ENCODE results near the gene HLA-DMA.
A peak's percentile ranks its signal among the peaks of the same experiment; 100 is the strongest.

Gene HLA-DMA

DNA sequence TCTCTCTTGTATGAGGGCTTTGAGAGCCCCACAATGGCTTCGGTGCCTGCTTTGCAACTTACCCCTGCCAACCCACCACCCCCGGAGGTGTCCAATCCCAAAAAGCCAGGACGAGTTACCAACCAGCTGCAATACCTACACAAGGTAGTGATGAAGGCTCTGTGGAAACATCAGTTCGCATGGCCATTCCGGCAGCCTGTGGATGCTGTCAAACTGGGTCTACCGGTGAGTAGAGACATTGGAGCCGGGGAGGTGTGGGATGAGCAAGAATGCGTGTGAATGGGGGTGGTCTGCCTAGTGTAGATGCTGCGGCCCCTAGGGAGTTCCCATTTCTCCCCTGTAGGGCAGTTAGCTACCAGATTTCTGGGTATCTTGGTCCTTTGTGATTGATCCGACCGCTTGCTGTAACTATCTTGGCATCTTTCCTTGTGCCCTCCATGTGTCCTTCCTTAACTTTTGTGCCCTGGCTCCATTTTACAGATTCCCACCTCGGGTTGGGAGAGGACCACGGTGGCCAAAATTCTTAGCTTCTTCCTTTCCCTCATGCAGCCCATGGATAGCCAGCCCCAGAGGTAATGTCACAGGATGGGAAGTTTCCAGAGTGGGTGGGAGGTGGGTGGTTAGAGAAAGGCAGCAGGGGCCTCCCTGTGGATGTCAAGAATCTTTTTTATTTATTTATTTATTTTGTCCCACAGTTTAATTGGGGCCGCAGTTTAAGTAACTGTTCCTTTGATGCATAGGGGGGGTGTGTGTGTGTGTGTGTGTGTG lies 21.8 kb upstream of the HLA-DMA start:
- DNase-seq = no peak

DNA sequence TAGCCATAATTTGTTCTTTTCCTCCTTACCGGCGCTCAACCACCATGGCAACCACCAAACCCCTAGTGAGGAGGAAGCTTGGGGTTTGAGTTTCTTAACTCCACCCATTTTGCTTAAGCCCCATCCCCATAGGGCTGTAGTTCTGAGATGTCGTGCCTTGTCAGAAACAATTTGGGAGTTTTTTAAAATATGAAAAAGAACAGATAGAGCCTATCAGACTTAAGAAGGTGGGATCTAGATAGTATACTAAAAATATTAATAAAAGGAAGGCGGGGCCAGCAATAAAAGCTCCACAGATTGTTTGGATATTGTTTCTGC lies 21.1 kb upstream of the HLA-DMA start:
- DNase-seq = no peak

DNA sequence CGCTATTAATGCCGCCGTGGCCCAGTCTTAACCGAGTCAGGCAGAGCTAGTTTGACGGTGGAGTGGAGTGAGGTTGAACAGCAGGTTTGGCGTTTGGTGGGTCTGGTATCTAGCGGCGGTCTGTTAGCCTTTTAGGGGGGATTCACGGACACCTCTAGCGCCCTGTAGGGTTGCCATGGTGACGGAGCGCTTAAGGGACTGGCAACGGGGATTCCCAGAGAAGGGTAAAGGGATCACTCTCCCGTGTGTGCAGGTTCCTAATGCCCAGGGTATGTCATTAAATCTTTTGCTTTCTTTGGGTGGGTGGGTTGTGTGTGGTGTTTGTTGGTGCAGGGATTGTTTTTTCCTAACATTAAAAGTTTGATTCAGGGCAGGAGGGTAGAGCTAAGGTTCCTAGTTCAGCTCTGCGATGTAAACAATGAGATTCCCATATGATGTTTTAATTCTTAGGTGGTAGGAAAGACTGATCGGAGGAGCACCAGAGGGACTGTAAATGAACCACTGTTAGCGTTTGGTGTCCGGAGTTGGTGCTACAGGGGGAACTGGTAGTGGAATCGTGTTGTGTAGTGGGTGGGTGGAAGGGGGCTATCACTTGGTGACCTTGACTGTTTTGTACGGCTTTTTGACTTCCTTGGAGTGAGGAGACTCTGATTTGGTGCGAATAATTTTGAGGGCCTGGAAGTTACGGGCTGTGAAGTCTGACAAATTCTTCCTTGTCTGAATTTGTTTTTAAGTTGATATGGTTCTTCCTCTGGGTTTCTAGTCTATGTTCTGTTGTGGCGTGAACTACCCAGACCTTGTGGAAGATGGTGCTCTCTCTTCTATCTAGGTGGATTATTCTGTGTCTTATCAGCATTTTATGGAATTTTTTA lies 20.5 kb upstream of the HLA-DMA start:
- no peak for DNase-seq

GRCh38 chr6:32972353-32973143 lies 19.7 kb upstream of the HLA-DMA start:
- DNase-seq = no peak

DNA sequence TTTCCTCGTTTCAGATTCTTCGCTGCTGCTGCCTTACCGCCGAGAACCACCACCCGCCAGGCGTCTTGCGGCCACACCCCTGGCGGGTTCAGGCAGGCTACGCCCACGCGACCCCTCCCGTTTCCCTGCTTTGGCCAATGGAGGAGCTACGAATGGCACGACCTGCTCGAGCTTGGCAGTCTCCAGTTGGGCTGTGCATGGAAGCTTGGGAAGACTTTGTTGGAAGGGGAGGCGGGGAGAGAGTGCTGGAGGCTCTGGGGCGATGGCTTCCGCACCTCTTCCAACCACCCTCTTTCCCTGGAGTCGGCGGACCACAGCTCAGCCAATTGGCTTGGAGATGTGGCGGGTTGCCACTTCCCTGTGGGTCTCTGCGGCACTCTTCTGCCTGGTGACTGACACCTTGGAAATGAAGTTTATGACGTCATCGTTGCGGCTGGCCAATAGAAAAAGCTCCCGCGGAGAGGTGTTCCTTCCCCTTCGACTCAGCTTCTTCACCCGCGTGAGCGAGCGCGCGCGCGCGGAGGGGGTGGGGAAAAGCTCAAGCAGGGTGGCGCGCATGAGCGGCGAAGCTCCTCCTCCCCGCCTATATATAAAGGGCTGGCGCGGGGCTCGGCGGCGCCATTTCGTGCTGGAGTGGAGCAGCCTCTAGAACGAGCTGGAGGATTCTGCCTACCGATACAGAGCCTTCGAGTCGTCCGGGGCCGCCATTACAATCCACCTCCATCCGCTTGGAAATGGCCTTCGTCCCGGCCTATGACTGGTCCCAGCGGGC lies 18.9 kb upstream of the HLA-DMA start:
- peak; percentile 98 for DNase-seq

- DNase-seq = no peak
These were observed 18.3 kb upstream of the HLA-DMA start for GRCh38 chr6:32971242-32971580.

DNA sequence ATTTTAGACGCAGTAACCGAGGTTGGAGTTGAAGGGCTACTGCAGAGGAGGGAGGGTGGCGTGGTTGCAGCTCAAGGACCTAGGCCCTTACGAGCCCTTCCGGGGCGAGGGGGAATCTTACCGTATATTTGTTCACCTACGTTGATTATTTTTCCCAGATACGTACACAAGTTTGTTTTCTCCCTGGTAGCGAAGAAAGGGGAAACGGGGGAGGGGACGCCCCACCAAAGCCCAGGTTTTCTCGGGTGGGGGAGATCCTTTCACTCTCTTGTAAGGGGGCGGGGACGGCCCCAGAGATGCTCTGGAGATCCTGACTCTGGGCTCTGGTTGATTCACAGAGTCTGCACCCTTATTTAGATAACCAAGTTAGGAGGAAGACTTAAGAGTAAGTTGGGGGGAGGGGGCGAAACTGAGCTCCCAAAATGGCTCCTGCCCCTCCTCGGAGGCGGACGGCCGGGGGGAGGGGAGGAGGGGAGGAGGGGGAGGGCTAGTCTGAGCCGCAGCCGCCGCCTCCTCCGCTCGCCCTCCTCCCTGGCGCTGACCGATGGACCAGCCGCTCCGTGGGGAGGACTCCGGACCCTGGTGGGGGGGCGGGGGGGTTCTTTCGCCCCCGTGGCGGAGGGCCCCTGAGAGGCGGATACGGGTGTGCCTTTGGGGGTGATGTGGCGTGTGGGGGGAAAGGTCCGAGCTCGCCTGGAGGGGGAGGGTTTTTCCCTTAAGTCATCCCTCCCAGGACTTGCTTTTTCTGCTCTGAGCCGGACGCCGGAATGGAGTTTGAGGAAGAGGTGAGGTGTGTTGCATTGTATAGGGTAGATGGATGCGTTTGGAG lies 17.7 kb upstream of the HLA-DMA start:
- DNase-seq = no peak

DNA sequence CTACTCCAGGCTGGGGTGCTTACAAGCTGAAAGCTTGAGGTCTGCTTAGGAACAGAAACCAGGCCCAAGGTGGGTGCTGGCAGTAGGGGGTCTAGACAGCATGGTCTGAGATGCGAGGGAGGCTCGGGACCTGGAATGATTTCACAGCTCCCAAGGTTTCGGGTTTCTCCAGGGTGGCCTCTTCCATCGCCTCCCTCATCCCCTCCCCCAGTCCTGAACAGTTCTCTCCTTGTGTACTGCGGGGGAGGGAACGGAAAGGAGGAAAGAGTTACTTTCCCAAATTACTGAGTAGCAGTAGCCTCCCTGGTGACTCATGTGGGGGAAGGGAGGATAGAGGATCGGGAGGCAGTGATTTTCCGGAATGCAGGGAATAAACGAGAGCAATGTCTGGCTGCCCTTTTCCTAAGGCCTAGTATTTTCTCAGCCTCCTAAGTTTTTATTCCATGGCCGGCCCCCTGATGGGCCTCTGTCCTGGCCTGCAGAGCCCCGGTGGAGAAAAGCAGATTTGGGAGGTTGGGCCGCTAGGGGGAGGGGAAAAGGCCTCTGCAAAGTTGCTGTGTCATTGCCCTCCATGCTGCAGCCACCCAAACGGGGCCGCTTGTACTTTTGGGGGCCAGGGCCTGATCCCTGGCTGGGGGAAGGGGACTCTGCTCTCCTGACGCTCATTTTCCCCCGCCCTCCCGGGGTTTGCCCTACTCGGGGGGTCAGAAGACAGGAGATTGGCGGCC lies 17.0 kb upstream of the HLA-DMA start:
- peak; percentile 60 for DNase-seq

- DNase-seq = no peak
These were observed 16.2 kb upstream of the HLA-DMA start for GRCh38 chr6:32968867-32969684.

DNA sequence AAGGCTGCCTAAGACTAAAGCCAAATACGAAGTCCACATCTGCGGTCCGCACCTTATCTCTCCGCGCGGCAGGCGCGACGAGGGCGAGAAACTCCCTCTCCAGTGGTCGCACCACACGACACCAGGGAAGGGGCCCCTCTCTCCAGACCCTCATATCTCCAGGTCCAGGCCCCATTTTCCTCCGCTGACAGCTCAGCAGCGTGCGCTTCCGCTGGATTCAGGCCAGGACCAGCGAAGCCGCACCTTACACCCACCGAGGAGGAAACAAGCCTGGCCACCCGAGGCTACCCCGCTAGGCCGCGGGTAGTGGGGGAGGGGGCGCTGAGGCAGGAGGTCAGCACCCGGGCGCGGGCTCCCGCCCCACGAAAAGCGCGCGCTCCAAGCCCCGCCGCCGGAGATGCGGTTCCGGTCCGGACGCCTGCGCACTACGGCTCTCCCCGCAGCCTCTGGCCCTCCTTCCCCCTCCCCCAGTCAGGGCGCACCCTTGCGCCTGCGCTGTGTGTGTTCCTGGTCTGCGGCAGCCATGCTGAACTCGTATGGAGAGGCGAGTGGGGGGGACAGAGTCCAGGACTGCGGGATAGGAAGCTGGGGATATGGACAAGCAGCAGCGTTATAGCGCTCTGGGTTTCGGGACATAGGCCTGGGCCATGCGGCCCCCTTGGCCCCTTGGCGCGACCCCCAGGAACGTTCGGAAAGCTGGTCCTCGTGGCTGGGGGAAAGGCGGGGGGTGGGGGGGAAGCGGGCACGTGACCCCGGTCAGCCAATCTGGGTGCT lies 15.4 kb upstream of the HLA-DMA start, which contains the start of gene BRD2:
Gene BRD2 (plus strand): TSS at position 502 of the 774 bp plus-strand sequence. CDS start 4,305 bp downstream, outside the sequence.
- DNase-seq = peak; percentile 82

- no peak for DNase-seq
These were observed 14.5 kb upstream of the HLA-DMA start for GRCh38 chr6:32967151-32968091.

GRCh38 chr6:32964776-32965175 lies 11.9 kb upstream of the HLA-DMA start:
- DNase-seq = no peak

DNA sequence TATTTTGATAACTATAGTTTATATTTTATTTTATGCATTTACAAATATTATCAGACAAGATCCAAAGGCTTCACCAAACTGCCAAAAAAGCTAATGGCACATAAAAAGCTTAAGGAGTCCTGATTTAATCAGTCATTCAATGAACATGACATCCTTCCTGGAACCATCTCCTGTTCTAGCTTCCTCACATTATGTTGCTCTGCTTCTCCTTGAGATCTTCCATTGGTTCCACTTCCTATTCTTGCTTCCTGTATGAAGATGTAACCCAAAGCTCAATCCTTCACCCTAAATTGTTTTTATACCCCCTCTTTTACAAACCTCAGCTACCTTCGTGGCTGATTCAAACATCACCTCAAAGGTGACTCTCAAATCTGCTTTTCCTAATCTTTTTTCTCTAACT lies 11.0 kb upstream of the HLA-DMA start:
- DNase-seq = no peak

DNA sequence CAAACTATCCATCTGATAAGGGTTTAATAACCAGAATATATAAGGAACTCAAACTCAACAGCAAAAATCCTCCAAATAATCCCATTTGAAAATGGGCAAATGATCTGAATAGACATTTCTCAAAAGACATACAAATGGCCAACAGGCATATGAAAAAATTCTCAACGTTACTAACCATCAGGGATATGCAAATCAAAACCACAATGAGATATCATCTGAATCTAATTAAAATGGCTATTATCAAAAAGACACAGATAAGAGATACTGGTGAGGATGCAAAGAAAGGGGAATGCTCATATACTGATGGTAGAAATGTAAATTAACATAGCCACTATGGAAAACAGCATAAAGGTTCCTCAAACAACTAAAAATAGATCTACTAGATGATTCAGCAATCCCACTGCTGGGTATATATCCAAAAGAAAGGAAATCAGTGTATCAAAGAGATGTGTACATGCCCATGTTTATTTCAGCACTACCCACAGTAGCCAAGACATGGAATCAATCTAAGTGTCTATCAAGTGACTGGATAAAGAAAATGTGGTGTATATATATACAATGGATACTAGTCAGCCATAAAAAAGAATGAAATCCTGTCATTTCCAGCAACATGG lies 9.4 kb upstream of the HLA-DMA start:
- no peak for DNase-seq

- no peak for DNase-seq
These were observed 7.7 kb upstream of the HLA-DMA start for GRCh38 chr6:32960563-32960962.

GRCh38 chr6:32956176-32956575 lies 3.3 kb upstream of the HLA-DMA start:
- DNase-seq = no peak

- DNase-seq = no peak
These were observed 2.3 kb upstream of the HLA-DMA start for GRCh38 chr6:32954986-32955802.

Measured in NCI-H1048 (cell line).